H9 (cell line): Measurements from ENCODE around the gene RINL. TPM values are rescaled to one million over a fixed set of nuclear protein-coding genes. Genes with fewer than 3 reads are reported as not detected.

ENCODE experiments used
- DNase-seq: peaks from one replicate; pipeline ENCODE4 v3.0.0-alpha.2; 2017
- H2AFZ ChIP-seq: one replicate; pipeline ENCODE4 v1.6.1; 2013; ENCODE audit warnings: mild to moderate bottlenecking, low read length, control low read depth, moderate library complexity
- H2AK5ac ChIP-seq: 2 replicates; pipeline ENCODE4 v1.6.1; 2013; ENCODE audit warnings: low read length, control low read depth, mixed read lengths; ENCODE audit not compliant: insufficient read length
- H2BK120ac ChIP-seq: one replicate; pipeline ENCODE4 v1.6.1; 2013; ENCODE audit warnings: low read depth, mild to moderate bottlenecking, low read length, control low read depth, inconsistent platforms; ENCODE audit not compliant: poor library complexity, severe bottlenecking
- H2BK12ac ChIP-seq: 2 replicates; pipeline ENCODE4 v1.6.1; 2013; ENCODE audit warnings: low read length, control low read depth, mixed read lengths, low read depth; ENCODE audit not compliant: insufficient read length
- H2BK15ac ChIP-seq: 2 replicates; pipeline ENCODE4 v1.6.1; 2013; ENCODE audit warnings: low read depth, low read length, control low read depth
- H2BK20ac ChIP-seq: one replicate; pipeline ENCODE4 v1.6.1; 2013; ENCODE audit warnings: low read depth, mild to moderate bottlenecking, low read length, control low read depth, inconsistent platforms; ENCODE audit not compliant: poor library complexity, severe bottlenecking
- H2BK5ac ChIP-seq: 2 replicates; pipeline ENCODE4 v1.6.1; 2013; ENCODE audit warnings: low read length, control low read depth, mixed read lengths; ENCODE audit not compliant: insufficient read length
- H3K14ac ChIP-seq: 2 replicates; pipeline ENCODE4 v1.6.1; 2013; ENCODE audit warnings: low read length, control low read depth; ENCODE audit not compliant: insufficient read depth
- H3K18ac ChIP-seq: 2 replicates; pipeline ENCODE4 v1.6.1; 2013; ENCODE audit warnings: low read depth, mild to moderate bottlenecking, mixed read lengths, low read length, control low read depth; ENCODE audit not compliant: insufficient read length
- H3K23ac ChIP-seq: 2 replicates; pipeline ENCODE4 v1.6.1; 2013; ENCODE audit warnings: low read length, control low read depth, mixed read lengths, low read depth; ENCODE audit not compliant: insufficient read length
- H3K23me2 ChIP-seq: 2 replicates; pipeline ENCODE4 v1.6.1; 2013; ENCODE audit warnings: low read depth, mild to moderate bottlenecking, mixed read lengths, low read length, control low read depth; ENCODE audit not compliant: insufficient read length, poor library complexity, severe bottlenecking
- H3K27ac ChIP-seq: 2 replicates; pipeline ENCODE4 v1.5.1; 2013; ENCODE audit warnings: low read length, control low read depth, mixed read lengths, low read depth; ENCODE audit not compliant: insufficient read length
- H3K27me3 ChIP-seq: 2 replicates; pipeline ENCODE4 v1.6.1; 2013; ENCODE audit warnings: low read length, control low read depth, inconsistent platforms; ENCODE audit not compliant: insufficient read depth
- H3K4ac ChIP-seq: 2 replicates; pipeline ENCODE4 v1.6.1; 2013; ENCODE audit warnings: low read depth, mild to moderate bottlenecking, control low read depth, inconsistent platforms, low read length, moderate library complexity
- H3K4me1 ChIP-seq: 2 replicates; pipeline ENCODE4 v1.6.1; 2013; ENCODE audit warnings: low read length, control low read depth, inconsistent platforms; ENCODE audit not compliant: insufficient read depth
- H3K4me2 ChIP-seq: 2 replicates; pipeline ENCODE4 v1.6.1; 2013; ENCODE audit warnings: low read length, control low read depth, mixed read lengths; ENCODE audit not compliant: insufficient read length, insufficient read depth
- H3K56ac ChIP-seq: 2 replicates; pipeline ENCODE4 v1.6.1; 2013; ENCODE audit warnings: low read depth, mild to moderate bottlenecking, mixed read lengths, low read length, control low read depth; ENCODE audit not compliant: insufficient read length
- H3K79me1 ChIP-seq: 2 replicates; pipeline ENCODE4 v1.6.1; 2013; ENCODE audit warnings: low read depth, mild to moderate bottlenecking, moderate library complexity, low read length, control low read depth, inconsistent platforms; ENCODE audit not compliant: insufficient read depth, poor library complexity, severe bottlenecking
- H3K79me2 ChIP-seq: 2 replicates; pipeline ENCODE4 v1.6.1; 2013; ENCODE audit warnings: low read length, control low read depth, inconsistent platforms; ENCODE audit not compliant: insufficient read depth
- H3K9ac ChIP-seq: 2 replicates; pipeline ENCODE4 v1.6.1; 2013; ENCODE audit warnings: low read length, control low read depth, mixed read lengths; ENCODE audit not compliant: insufficient read length; ENCODE audit errors: extremely low read depth
- H3K9me3 ChIP-seq: one replicate; pipeline ENCODE4 v1.6.1; 2013; ENCODE audit warnings: low read depth, low read length, inconsistent platforms; ENCODE audit not compliant: control insufficient read depth
- H3T11ph ChIP-seq: one replicate; pipeline ENCODE4 v1.6.1; 2013; ENCODE audit warnings: mild to moderate bottlenecking, low read length, control low read depth, inconsistent platforms
- H4K20me1 ChIP-seq: one replicate; pipeline ENCODE4 v1.6.1; 2013; ENCODE audit not compliant: control insufficient read depth, insufficient read length, insufficient read depth
- H4K5ac ChIP-seq: 2 replicates; pipeline ENCODE4 v1.6.1; 2013; ENCODE audit warnings: low read depth, mild to moderate bottlenecking, mixed read lengths, low read length, control low read depth; ENCODE audit not compliant: insufficient read length
- H4K8ac ChIP-seq: replicated peaks from 2 replicates; pipeline ENCODE4 v1.6.1; 2013; ENCODE audit warnings: low read length, control low read depth, mixed read lengths, low read depth; ENCODE audit not compliant: insufficient read length
- H4K91ac ChIP-seq: 2 replicates; pipeline ENCODE4 v1.6.1; 2013; ENCODE audit warnings: low read depth, mild to moderate bottlenecking, moderate library complexity, mixed read lengths, low read length, control low read depth; ENCODE audit not compliant: insufficient read length
- H3K27ac Mint-ChIP-seq, 3 experiments: 2 replicates in 2 of 3; 3 replicates in 1 of 3; pipeline ENCODE4 v1.8.0; 2020 to 2021; ENCODE audit warnings: mixed read lengths in 3 of 3, mild to moderate bottlenecking in 1 of 3, moderate library complexity in 1 of 3
- H3K27me3 Mint-ChIP-seq: 2 replicates; pipeline ENCODE4 v1.8.0; 2021; ENCODE audit warnings: low read depth, mild to moderate bottlenecking, moderate library complexity, mixed read lengths
- H3K36me3 Mint-ChIP-seq, 3 experiments: 2 replicates in 2 of 3; 3 replicates in 1 of 3; pipeline ENCODE4 v1.8.0; 2020 to 2021; ENCODE audit warnings: low read depth in 3 of 3, mixed read lengths in 3 of 3; ENCODE audit not compliant: insufficient read depth in 1 of 3
- H3K4me1 Mint-ChIP-seq, 2 experiments: 2 replicates each; pipeline ENCODE4 v1.8.0; 2020; ENCODE audit warnings: mixed read lengths in 2 of 2
- H3K4me3 Mint-ChIP-seq, 2 experiments: 2 replicates in 1 of 2; 3 replicates in 1 of 2; pipeline ENCODE4 v1.8.0; 2020 to 2021; ENCODE audit warnings: mild to moderate bottlenecking in 2 of 2, mixed read lengths in 2 of 2, moderate library complexity in 1 of 2
- H3K9me3 Mint-ChIP-seq, 2 experiments: 2 replicates in 1 of 2; 3 replicates in 1 of 2; pipeline ENCODE4 v1.8.0; 2020; ENCODE audit warnings: mild to moderate bottlenecking in 2 of 2, mixed read lengths in 2 of 2, moderate library complexity in 1 of 2
- CTCF ChIP-seq: fragments of 200-600 bp; sonication (generic); conservative IDR thresholded peaks from 3 replicates; pipeline ENCODE4 v1.8.0; 2021; ENCODE audit warnings: antibody characterized with exemption, mild to moderate bottlenecking
- WGBS: extraction: QIAGEN DNeasy Blood & Tissue Kit; methylation state at CpG from one replicate; pipeline ENCODE4 v1.1.7; 2013; ENCODE audit warnings: missing lambda C conversion rate, low lambda C conversion rate, mixed read lengths; ENCODE audit not compliant: insufficient read length; ENCODE audit errors: extremely low coverage; 5-methylcytosine and 5-hydroxymethylcytosine counted together
- total RNA-seq: library from RNA; stranded (reverse); gene quantifications from 2 replicates; pipeline ENCODE4 v1.2.1, GENCODE V29; 2021

RINL gene
- total RNA-seq, 1 experiment from 2014 or later: 6.4 TPM

GRCh38 chr19:38850976-38851621 is 27.0 kb downstream of the RINL start:
- Histone ChIP-seq H3K56ac (no peak overlapping the region), H2AFZ (no peak overlapping the region), H3K9ac (peak overlapping the region; percentile 40), H4K8ac (no peak overlapping the region), H2BK20ac (no peak overlapping the region), H3K18ac (peak overlapping the region; percentile 87), H4K5ac (no peak overlapping the region), H2BK120ac (no peak overlapping the region), H4K91ac (no peak overlapping the region), H3T11ph (no peak overlapping the region), H2AK5ac (no peak overlapping the region), H3K23ac (no peak overlapping the region), H3K27ac (peak overlapping the region; percentile 64), H3K14ac (peak overlapping the region; percentile 71), H2BK12ac (no peak overlapping the region), H3K4me2 (peak overlapping the region; percentile 97), H3K79me2 (peaks cover 17% of the 10 kb centered on the region), H4K20me1 (peaks cover 2% of the 10 kb centered on the region), H3K9me3 (no peaks in the 10 kb centered on the region), H3K4me1 (no peaks in the 10 kb centered on the region), H2BK5ac (peak overlapping the region; percentile 35), H3K79me1 (peaks cover 5% of the 10 kb centered on the region), H3K23me2 (peaks cover 26% of the 10 kb centered on the region), H3K4ac (no peak overlapping the region; the same call in 1 of the 2 replicates), H2BK15ac (no peak overlapping the region), H3K27me3 (no peaks in the 10 kb centered on the region)
- peaks cover 1% of the 10 kb centered on the region; the same call in 1 of the 2 replicates for H3K27me3 Mint-ChIP-seq
- H3K36me3 Mint-ChIP-seq: peaks cover 26 to 37% (median 30%) of the 10 kb centered on the region in 3 experiments
- peak overlapping the region; percentile 97 to 99 (median 98) for H3K27ac Mint-ChIP-seq
- peaks cover 8 to 13% of the 10 kb centered on the region in 2 experiments; a peak in 4 of 5 replicates for H3K9me3 Mint-ChIP-seq
- no peak for DNase-seq
- H3K4me1 Mint-ChIP-seq: peaks cover 27 to 37% of the 10 kb centered on the region in 2 experiments
- no CpG with 5 or more reads among the region's 40 CpGs for WGBS
- peak overlapping the region; percentile 92 to 95 for H3K4me3 Mint-ChIP-seq
- no peak; the same call in 2 of the 3 replicates for TF ChIP-seq CTCF
